Urinary bladder (tissue), 4 donors: ENCODE data around the gene HP. TPM values are rescaled to one million over a fixed set of nuclear protein-coding genes. Genes with fewer than 3 reads are reported as not detected.
A peak's percentile ranks its signal among the peaks of the same experiment; 100 is the strongest.

ENCODE experiments used
- DNase-seq: peaks from one replicate; pipeline ENCODE4 v3.0.0-alpha.2; 2015; ENCODE audit errors: extremely low spot score
- H3K27ac ChIP-seq: one replicate; pipeline ENCODE4 v1.5.1; 2013; ENCODE audit warnings: low read depth, mild to moderate bottlenecking, moderate library complexity
- H3K36me3 ChIP-seq: one replicate; pipeline ENCODE4 v1.6.1; 2013; ENCODE audit warnings: mild to moderate bottlenecking, moderate library complexity; ENCODE audit not compliant: insufficient read depth
- H3K4me1 ChIP-seq: one replicate; pipeline ENCODE4 v1.6.1; 2013; ENCODE audit warnings: mild to moderate bottlenecking, moderate library complexity; ENCODE audit not compliant: insufficient read depth
- H3K4me3 ChIP-seq: one replicate; pipeline ENCODE4 v1.5.1; 2013; ENCODE audit warnings: low read depth, low read length
- WGBS: extraction: QIAGEN DNeasy Blood & Tissue Kit; methylation state at CpG from one replicate; pipeline ENCODE4 v1.1.7; 2013; 5-methylcytosine and 5-hydroxymethylcytosine counted together
- polyA plus RNA-seq: library from polyadenylated mRNA; stranded (reverse); fragments of 200-250 nt; gene quantifications from one replicate; pipeline ENCODE4 v1.2.3, GENCODE V29; 2013
- total RNA-seq: library from RNA; depleted of rRNA; stranded (reverse); fragments of >200 nt; gene quantifications from one replicate; pipeline ENCODE4 v1.2.3, GENCODE V29; 2014
- donor health status: healthy with polysubstance abuse.
- donor health status: healthy.

The HP gene
- total and polyA plus RNA-seq, 2 donors, result 0.95 to 40.2 TPM

DNA sequence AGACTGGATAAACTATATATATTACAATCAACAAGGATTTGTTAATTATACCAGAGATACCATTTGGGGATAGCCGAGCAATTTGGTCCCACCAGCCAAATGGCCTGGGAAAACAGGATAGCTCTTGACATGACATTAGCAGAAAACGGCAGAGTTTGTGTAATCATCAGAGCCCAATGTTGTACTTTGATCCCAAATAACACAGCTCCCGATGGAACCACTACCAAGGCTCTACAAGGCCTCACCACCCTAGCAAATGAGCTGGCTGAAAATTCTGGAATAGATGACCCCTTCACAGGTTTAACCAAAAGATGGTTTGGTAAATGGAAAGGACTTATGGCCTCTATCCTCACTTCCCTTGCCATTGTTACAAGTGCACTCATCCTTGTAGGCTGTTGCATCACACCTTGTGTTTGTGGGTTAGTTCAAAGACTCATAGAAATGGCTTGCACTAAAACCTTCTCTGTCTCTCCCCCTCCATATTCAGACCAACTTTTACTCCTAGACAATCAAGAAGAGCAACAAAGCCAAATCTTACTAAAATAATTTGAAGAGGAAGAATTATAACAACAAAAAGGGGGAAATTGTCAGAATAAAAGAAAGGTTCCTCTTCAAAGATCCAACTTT is 29.6 kb downstream of the HP start:
- no peak for DNase-seq
- Histone ChIP-seq H3K36me3 (no peaks in the 10 kb centered on the region), H3K4me1 (no peaks in the 10 kb centered on the region), H3K4me3 (no peak overlapping the region), H3K27ac (no peak overlapping the region)
- 64% methylated on average over 3 of the region's 3 CpGs for WGBS

DNA sequence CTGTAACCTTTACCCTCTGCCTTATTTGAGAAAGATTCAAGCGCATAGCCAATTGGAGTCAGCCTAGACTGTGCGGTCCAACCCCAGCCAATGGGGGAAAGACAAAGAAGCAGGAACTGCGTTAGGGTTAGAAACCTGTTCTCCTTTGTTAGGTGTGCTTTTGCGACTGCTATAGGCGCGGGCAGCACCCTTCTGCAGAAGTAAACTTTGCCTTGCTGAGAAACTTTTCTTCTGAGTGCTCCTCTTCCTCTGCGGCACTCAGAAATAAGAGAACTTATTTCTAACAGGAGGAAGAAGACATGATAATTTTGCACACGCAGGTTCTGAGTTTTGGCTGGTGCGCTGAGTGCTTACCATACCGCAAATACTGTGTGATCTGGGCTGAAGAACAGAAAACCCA is 30.1 kb downstream of the HP start:
- WGBS, result 98% methylated on average over 10 of the region's 10 CpGs
- H3K4me3 ChIP-seq, result no peak overlapping the region
- no peak overlapping the region for H3K27ac ChIP-seq
- no peaks in the 10 kb centered on the region for H3K4me1 ChIP-seq
- peaks cover 3% of the 10 kb centered on the region for H3K36me3 ChIP-seq
- DNase-seq, result no peak

DNA sequence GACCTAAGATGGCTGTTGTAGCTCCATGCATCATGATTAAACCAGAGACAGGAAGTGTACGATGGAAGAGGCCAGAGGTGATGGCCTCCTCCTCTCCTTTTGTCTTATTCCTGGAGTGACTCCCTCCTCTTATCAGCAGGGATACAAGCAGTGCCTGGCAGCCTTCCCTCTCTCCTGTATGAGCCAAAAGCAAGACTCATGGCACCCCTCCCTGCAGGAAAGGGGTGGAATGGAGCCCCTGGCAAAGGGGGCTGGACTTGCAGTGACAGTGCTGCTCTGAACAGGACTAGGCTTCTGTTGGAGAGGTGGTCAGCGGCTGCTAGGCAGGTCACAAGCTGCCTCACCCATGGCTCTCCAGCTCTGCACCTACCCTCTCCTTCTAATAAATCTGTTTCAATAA is 30.7 kb downstream of the HP start:
- Histone ChIP-seq H3K4me3 (no peak overlapping the region), H3K36me3 (peaks cover 3% of the 10 kb centered on the region), H3K4me1 (no peaks in the 10 kb centered on the region), H3K27ac (no peak overlapping the region)
- 87% methylated on average over 2 of the region's 2 CpGs for WGBS
- DNase-seq, result no peak

DNA sequence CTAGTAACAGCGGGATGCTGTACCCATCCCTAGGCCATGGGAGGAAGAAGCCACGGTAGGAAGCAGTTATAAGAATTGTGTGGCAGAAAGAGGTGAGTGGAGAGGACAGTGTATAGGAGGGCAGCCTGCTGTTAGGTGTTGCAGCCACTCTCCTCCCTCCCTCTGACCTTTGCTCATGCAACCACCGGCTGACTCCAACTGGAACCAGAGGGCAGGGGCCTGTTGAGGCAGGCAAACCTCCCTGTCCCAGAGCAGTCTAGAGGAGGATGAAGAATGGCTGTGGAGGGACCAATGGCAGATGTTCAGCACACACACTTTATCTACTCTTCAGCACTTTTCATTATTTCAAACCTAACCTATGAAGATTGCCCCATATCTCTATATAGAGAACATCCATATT is 36.9 kb downstream of the HP start:
- Histone ChIP-seq H3K36me3 (peaks cover 3% of the 10 kb centered on the region), H3K27ac (no peak overlapping the region), H3K4me1 (peaks cover 2% of the 10 kb centered on the region), H3K4me3 (no peak overlapping the region)
- WGBS, result 88% methylated on average over 3 of the region's 3 CpGs
- DNase-seq, result no peak

DNA sequence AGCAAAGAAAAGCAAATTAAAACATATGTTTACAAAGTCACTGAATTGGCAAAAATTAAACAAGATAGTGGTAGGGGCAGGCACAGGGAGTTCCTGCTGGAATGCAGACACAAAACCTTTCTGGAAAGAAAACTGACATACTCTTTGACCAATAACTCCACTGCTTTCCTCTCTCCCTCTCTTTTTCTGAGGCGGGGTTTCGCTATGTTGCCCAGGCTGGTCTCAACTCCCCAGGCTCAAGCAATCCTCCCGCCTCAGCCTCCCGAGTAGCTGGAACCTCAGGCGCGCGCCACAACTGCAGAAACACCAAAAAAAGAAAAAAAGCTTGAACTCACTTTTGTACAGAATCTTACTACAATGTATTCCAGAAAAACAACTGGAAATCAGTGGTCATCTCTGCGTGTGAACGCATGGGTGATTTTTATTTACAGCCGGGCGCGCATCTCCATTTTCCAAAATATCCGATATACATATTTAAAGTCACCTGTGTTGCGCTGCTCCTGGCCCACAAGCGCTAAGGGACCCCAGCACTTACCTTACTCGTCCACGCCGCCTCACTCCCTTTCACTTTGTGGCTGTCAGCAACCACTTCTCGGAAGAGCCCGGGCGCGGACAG is 38.6 kb downstream of the HP start:
- Histone ChIP-seq H3K4me3 (peak overlapping the region; percentile 84), H3K4me1 (peaks cover 2% of the 10 kb centered on the region), H3K36me3 (peaks cover 3% of the 10 kb centered on the region), H3K27ac (peak overlapping the region; percentile 69)
- DNase-seq, result no peak
- WGBS, result under 1% methylated on average over 22 of the region's 22 CpGs

DNA sequence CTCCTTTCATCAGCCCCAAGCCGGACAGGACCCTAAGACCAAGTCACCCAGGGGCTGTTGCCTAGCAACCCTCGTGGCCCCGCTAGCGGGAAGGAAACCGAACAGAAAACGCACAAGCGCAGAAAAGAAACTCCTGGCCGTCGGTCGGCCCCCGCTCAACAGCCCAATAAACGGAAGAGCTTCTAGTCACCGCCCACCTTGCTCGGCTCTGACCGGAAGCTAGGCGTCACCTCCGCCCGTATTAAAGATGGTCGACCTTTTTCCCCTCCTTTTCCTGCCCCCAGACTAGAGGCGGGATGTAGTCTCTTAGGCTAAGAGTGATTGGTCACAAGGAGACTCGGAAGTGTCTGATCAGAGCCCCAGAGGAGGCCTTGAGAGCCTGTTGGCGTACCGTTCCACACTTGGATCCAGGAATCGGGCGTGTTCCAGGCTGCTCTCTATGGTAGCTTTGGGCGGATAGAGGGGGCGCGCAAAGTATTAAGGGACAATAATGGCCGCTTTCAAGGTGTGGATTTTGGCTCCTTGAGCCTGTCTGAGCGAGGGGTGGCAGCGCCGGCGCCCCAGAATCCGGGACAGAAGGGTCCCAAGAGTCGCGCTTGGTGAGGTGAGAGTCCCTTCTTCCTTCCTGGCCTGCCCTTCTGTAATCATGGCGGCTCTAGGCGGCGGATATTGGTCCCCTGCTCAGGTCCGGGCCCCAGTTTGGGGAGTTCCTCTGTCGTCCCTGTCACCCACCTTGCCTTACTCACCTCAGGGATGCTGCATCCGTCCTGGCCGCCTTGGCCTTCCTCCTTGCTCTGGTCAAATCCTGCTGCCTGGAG is 39.4 kb downstream of the HP start, which contains the start of the genes DHX38 and TXNL4B:
DHX38 (plus strand) TSS at position 400 of the 818 bp plus-strand sequence. CDS start 2,311 bp downstream, outside the sequence.
TXNL4B (minus strand) TSS at position 173 of the 818 bp plus-strand sequence. CDS start 2,871 bp downstream, outside the sequence.
- peak; percentile 99 for DNase-seq
- peaks cover 3% of the 10 kb centered on the region for H3K36me3 ChIP-seq

DNA sequence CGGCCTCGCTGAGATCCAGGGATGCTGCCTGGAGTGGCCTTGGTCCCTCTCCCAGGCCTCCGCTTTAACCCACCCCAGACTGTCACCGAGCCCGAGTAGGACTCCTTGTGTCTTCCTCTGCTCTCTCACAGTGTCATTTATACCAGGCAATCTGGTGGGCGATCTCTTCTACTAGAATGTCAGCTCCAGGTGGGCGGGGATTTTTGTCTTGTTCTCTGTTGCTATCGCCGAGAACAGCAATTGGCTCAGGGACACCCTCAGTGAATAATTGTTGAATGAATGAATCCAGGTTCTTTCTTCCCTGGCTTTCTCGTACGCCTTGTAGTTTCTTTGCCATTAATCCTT is 39.9 kb downstream of the HP start:
- DNase-seq, result no peak
- Histone ChIP-seq H3K4me1 (peaks cover 2% of the 10 kb centered on the region), H3K27ac (peak overlapping the region; percentile 83), H3K36me3 (peaks cover 1% of the 10 kb centered on the region), H3K4me3 (peak overlapping the region; percentile 79)
- 2% methylated on average over 11 of the region's 11 CpGs for WGBS

More for the DNA sequence above, 39.4 kb downstream of the HP start, which contains the start of the genes DHX38 and TXNL4B:
- Histone ChIP-seq H3K4me3 (peak within 1 kb of the TSS; percentile 84), H3K27ac (peak within 1 kb of the TSS; percentile 83), H3K4me1 (peaks cover 2% of the 10 kb centered on the region)
- WGBS, result under 1% methylated on average over 43 of the region's 43 CpGs

DNA sequence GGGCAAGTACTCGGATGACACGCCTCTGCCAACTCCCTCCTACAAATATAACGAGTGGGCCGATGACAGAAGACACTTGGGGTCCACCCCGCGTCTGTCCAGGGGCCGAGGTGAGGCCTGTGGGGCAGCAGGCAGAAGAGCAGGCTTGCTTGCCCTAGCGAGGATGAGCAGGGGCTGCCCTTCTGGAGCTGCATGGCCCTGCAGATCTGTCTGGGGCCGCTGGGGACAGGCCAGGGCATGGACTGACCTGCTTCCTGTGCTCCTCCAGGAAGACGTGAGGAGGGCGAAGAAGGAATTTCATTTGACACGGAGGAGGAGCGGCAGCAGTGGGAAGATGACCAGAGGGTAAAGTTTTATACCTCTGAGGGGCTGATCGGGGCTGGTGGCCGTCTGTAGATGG is 44.6 kb downstream of the HP start:
- 81% methylated on average over 15 of the region's 15 CpGs for WGBS
- DNase-seq, result no peak
- Histone ChIP-seq H3K4me3 (no peak overlapping the region), H3K36me3 (peaks cover 10% of the 10 kb centered on the region), H3K27ac (no peak overlapping the region), H3K4me1 (no peaks in the 10 kb centered on the region)

DNA sequence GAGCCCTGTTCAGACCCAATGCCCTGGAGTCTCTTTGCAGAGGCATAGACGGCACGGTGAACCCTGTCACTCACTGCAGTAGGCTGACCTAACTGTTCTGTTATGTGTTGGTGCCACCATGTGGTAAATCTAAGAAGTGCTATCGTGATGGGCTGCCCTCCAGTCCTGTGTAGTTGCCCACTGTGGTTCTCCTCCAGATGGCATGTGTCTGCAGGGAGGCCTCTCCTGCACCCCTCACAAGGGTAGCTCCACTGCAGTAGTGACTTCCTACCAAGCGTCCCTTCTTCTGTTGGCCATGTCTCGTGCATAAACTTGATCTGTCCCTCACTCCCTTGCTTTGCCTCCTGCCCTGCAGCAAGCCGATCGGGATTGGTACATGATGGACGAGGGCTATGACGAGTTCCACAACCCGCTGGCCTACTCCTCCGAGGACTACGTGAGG is 45.1 kb downstream of the HP start:
- H3K36me3 ChIP-seq, result peaks cover 15% of the 10 kb centered on the region
- no peaks in the 10 kb centered on the region for H3K4me1 ChIP-seq
- H3K4me3 ChIP-seq, result no peak overlapping the region
- DNase-seq, result no peak
- 70% methylated on average over 12 of the region's 12 CpGs for WGBS
- no peak overlapping the region for H3K27ac ChIP-seq

DNA sequence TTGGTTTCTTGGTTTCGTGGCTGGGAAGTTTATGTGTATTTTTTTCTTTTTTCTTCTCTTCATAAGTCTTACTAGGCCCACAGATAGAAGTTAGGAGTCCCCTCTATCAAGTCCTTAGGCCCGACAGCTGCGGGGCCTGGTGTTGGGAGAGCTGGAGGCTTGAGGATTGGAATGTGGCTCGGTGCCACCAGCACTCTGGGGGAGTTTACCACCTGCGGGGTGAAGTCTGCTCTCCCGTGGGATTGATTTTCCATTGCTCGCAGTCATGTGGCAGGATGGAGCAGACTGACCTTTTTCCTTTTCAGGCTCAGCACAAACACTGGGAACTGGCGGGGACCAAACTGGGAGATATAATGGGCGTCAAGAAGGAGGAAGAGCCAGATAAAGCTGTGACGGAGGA is 46.9 kb downstream of the HP start:
- Histone ChIP-seq H3K36me3 (peaks cover 19% of the 10 kb centered on the region), H3K4me3 (no peak overlapping the region), H3K27ac (no peak overlapping the region), H3K4me1 (no peaks in the 10 kb centered on the region)
- WGBS, result 89% methylated on average over 10 of the region's 10 CpGs
- no peak for DNase-seq

DNA sequence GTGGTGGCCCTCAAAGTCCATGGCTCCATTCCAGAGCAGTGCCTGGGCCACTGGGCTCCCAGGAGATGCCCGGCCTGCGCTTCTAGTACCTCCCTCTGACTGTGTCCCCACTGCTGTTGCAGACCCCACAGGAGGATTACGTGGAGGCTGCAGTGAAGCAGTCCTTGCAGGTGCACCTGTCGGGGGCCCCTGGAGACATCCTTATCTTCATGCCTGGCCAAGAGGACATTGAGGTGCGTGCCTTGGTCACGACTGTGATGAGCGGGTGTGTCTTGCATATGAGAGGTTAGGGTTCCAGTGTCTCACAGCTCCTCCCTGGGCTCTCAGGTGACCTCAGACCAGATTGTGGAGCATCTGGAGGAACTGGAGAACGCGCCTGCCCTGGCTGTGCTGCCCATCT is 50.6 kb downstream of the HP start:
- Histone ChIP-seq H3K4me3 (no peak overlapping the region), H3K27ac (no peak overlapping the region), H3K36me3 (peaks cover 27% of the 10 kb centered on the region), H3K4me1 (no peaks in the 10 kb centered on the region)
- no peak for DNase-seq
- WGBS, result 97% methylated on average over 9 of the region's 9 CpGs

DNA sequence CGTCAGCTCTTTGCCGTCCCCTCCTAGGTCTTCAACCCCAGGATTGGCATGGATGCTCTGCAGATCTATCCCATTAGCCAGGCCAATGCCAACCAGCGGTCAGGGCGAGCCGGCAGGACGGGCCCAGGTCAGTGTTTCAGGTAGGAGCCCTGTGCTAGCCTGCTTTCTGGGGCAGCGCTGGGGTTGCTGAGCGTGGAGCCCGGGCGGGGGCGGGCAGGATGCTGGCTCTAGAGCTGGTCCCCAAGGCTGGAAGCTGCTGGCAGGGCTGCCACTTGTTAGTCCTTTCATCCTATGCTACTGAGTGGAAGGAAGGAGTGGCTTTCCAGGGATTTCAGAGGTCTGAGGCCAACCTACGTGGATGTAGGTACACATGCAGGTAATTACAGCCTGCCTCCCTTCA is 51.7 kb downstream of the HP start:
- H3K4me1 ChIP-seq, result no peaks in the 10 kb centered on the region
- H3K4me3 ChIP-seq, result no peak overlapping the region
- DNase-seq, result no peak
- peaks cover 33% of the 10 kb centered on the region for H3K36me3 ChIP-seq
- 96% methylated on average over 12 of the region's 12 CpGs for WGBS
- H3K27ac ChIP-seq, result no peak overlapping the region

DNA sequence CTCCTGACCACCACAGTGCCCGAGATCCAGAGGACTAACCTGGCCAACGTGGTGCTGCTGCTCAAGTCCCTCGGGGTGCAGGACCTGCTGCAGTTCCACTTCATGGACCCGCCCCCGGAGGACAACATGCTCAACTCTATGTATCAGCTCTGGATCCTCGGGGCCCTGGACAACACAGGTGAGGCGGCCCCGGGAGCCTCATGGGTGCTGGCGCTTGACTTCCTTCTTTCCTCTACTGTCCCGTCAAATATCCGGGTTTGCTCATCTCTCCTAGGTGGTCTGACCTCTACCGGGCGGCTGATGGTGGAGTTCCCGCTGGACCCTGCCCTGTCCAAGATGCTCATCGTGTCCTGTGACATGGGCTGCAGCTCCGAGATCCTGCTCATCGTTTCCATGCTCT is 53.1 kb downstream of the HP start:
- DNase-seq, result no peak
- 93% methylated on average over 17 of the region's 17 CpGs for WGBS
- H3K4me3 ChIP-seq, result no peak overlapping the region
- H3K4me1 ChIP-seq, result no peaks in the 10 kb centered on the region
- no peak overlapping the region for H3K27ac ChIP-seq
- peaks cover 29% of the 10 kb centered on the region for H3K36me3 ChIP-seq
